ENCODE data around the gene CFB. TPM values are rescaled to one million over a fixed set of nuclear protein-coding genes. Genes with fewer than 3 reads are reported as not detected.

The CFB gene
- total and polyA plus RNA-seq, 2 of the 4 experiments (the other 2 are of a cell fraction): 1.8 to 6.1 TPM

GRCh38 chr6:31906122-31906521 is 39.8 kb upstream of the CFB start:
- H3K4me3 ChIP-seq (ENCODE audit: insufficient read depth, low read depth, low read length): no peak overlapping the region
- 45% methylated on average over 2 of the region's 4 CpGs; no CpG with 5 or more reads in 1 of the 2 experiments for WGBS, 2 experiments (ENCODE audit: extremely low coverage in 2 of 2, insufficient read length in 1 of 2)
- peak overlapping the region; percentile 30; the same call in 1 of the 2 replicates for H2AK5ac ChIP-seq (ENCODE audit: low read depth, low read length)
- peak overlapping the region; percentile 25 for H2AFZ ChIP-seq (replicated peaks; ENCODE audit: low read length, poor library complexity)
- H2BK15ac ChIP-seq (ENCODE audit: low read depth, low read length): peak overlapping the region; percentile 10; the same call in 1 of the 3 replicates
- DNase-seq (no peak), ATAC-seq (ENCODE audit: low read depth) (no peak)
- no peak overlapping the region for H4K8ac ChIP-seq (ENCODE audit: low read depth in 2 of 2, low read length in 2 of 2)
- no peak overlapping the region for H3K4me2 ChIP-seq (ENCODE audit: low read depth, low read length)
- in situ Hi-C loops (cut with MboI; ENCODE audit: low sequenced_read_pairs) (no loop called here), intact Hi-C loops (cut with micrococcal nuclease) (no loop called here), dilution Hi-C loops (cut with HindIII; ENCODE audit: low sequenced_read_pairs, unreplicated experiment) (no loop called here)
- H3K18ac ChIP-seq (ENCODE audit: low read depth, low read length): no peak overlapping the region
- H3K14ac ChIP-seq (replicated peaks; ENCODE audit: low read depth, low read length): no peak overlapping the region
- no peak overlapping the region for H3K56ac ChIP-seq (ENCODE audit: extremely low read depth, insufficient read depth, low read length)
- no peaks in the 10 kb centered on the region for H3K36me3 ChIP-seq (ENCODE audit: control insufficient read depth, insufficient read depth, low read length)
- no peak overlapping the region; the same call in 1 of the 2 replicates for H2BK120ac ChIP-seq (ENCODE audit: low read depth, low read length)
- no peak overlapping the region; the same call in 1 of the 2 replicates for H3K9ac ChIP-seq (ENCODE audit: low read depth, low read length)
- H3K4ac ChIP-seq (ENCODE audit: low read depth, low read length): no peak overlapping the region; the same call in 1 of the 2 replicates
- no peak for TF ChIP-seq CEBPB (IDR thresholded peaks at IDR 0.05; ENCODE audit: low read depth, low read length)
- TF ChIP-seq CTCF (conservative IDR thresholded peaks at IDR 0.05; ENCODE audit: low read depth, low read length): no peak
- no peak for TF ChIP-seq MXI1 (IDR thresholded peaks at IDR 0.05; ENCODE audit: borderline replicate concordance, low read depth, low read length)
- TF ChIP-seq POLR2A (IDR thresholded peaks at IDR 0.05; ENCODE audit: low read depth, low read length): no peak
- no peak for TF ChIP-seq RAD21 (IDR thresholded peaks at IDR 0.05; ENCODE audit: low read length)
- no peak for TF ChIP-seq RFX5 (IDR thresholded peaks at IDR 0.05; ENCODE audit: low read depth, low read length)
- TF ChIP-seq MAFK (IDR thresholded peaks at IDR 0.05; ENCODE audit: low read depth, low read length): no peak
- no peak for TF ChIP-seq FOS (IDR thresholded peaks at IDR 0.05; ENCODE audit: low read depth, low read length)
- no peak for TF ChIP-seq CHD1 (IDR thresholded peaks at IDR 0.05; ENCODE audit: low read depth, low read length)
- no peak for TF ChIP-seq MAZ (IDR thresholded peaks at IDR 0.05; ENCODE audit: borderline replicate concordance, low read depth, low read length)
- TF ChIP-seq NFE2L2 (IDR thresholded peaks at IDR 0.05; ENCODE audit: low read depth, low read length): no peak
- TF ChIP-seq USF2 (IDR thresholded peaks at IDR 0.05; ENCODE audit: low read depth, low read length): no peak
- no peak for TF ChIP-seq SMC3 (IDR thresholded peaks at IDR 0.05; ENCODE audit: low read depth, low read length)
- TF ChIP-seq ELK1 (IDR thresholded peaks at IDR 0.05; ENCODE audit: borderline replicate concordance, low read depth, low read length): no peak
- TF ChIP-seq RCOR1 (IDR thresholded peaks at IDR 0.05; ENCODE audit: insufficient replicate concordance, low read length): no peak
- TF ChIP-seq BHLHE40 (IDR thresholded peaks at IDR 0.05; ENCODE audit: low read depth, low read length): no peak
- ChIA-PET CTCF (interaction anchor here (2.1 kb wide), 1 partner anchor 46 kb away, joined by 10 read pairs; no protein-coding TSS in a partner anchor), POLR2A (ENCODE audit: unreplicated experiment) (no interaction called here)
- H3K79me1 ChIP-seq (ENCODE audit: low read depth in 1 of 2, low read length in 2 of 2): peaks cover 0 to 5% of the 10 kb centered on the region in 2 experiments; a peak in 2 of 4 replicates
- peak overlapping the region; percentile 32 for H4K91ac ChIP-seq (ENCODE audit: insufficient read depth, low read depth, low read length)
- H2AK9ac ChIP-seq (replicated peaks; ENCODE audit: low read depth, low read length, poor library complexity): no peak overlapping the region
- no TSS peak for BruUV-seq (replicated peaks)
- no peak overlapping the region for H3K23ac ChIP-seq (ENCODE audit: low read depth, low read length)
- no peak overlapping the region for H3K27ac ChIP-seq (ENCODE audit: insufficient read depth, low read length)
- peaks cover 8% of the 10 kb centered on the region for H3K4me1 ChIP-seq (ENCODE audit: control insufficient read depth, insufficient read depth, low read length)
- H2BK5ac ChIP-seq (ENCODE audit: low read depth, low read length, poor library complexity, severe bottlenecking): no peak overlapping the region
- H4K5ac ChIP-seq (ENCODE audit: low read depth, low read length): no peak overlapping the region
- H3K9me3 ChIP-seq (ENCODE audit: control insufficient read depth, insufficient read depth, low read length): no peaks in the 10 kb centered on the region
- H3K9me1 ChIP-seq (ENCODE audit: insufficient read depth, low read length): peaks cover 9% of the 10 kb centered on the region; the same call in 1 of the 2 replicates
- H2BK20ac ChIP-seq (ENCODE audit: low read depth, low read length): 0 out of 2 replicates have a peak overlapping the region, but pooled peaks have one; percentile 15
- no peaks in the 10 kb centered on the region for H4K20me1 ChIP-seq (ENCODE audit: insufficient read depth, low read length)
- H3K27me3 ChIP-seq (ENCODE audit: control insufficient read depth, insufficient read depth, low read length): no peaks in the 10 kb centered on the region

All from IMR-90 (cell line).